T47D (cell line): Measurements from ENCODE around the gene ISCU.

ENCODE experiments used
- DNase-seq, 2 experiments: peaks; one replicate each; pipeline versions ENCODE4 v3.0.0 to v3.0.0-alpha.2; 2011 to 2012; ENCODE audit warnings: low read depth in 1 of 2, low spot score in 1 of 2
- JUND ChIP-seq: IDR thresholded peaks from 2 replicates; pipeline ENCODE4 v1.6.1; 2012; ENCODE audit warnings: low read depth
- in situ Hi-C: cut with HindIII; loops from 2 replicates; pipeline ENCODE4 v1.10.0; 2016; ENCODE audit warnings: low sequenced_read_pairs, low pct_unique_long_range_greater_than_20kb

The ISCU gene

GRCh38 chr12:108562348-108563135, at the start of gene ISCU:
TSS of gene ISCU (plus strand) at chr12:108562596. CDS start at chr12:108562623, 27 bp downstream.
- no peak for TF ChIP-seq JUND
- in situ Hi-C loops, result no loop called here
- peak; percentile 91 to 99 for DNase-seq

GRCh38 chr12:108514468-108514972, 47.9 kb upstream of the ISCU start:
- no peak for TF ChIP-seq JUND
- in situ Hi-C loops, result no loop called here
- no peak for DNase-seq

GRCh38 chr12:108514973-108515814, 47.2 kb upstream of the ISCU start, which contains the start of gene FICD:
TSS of gene FICD (plus strand) at chr12:108515277. CDS start at chr12:108516973, 1,696 bp downstream.
- TF ChIP-seq JUND, result no peak
- in situ Hi-C loops, result no loop called here
- DNase-seq, result peak; percentile 98 to 100

GRCh38 chr12:108515916-108516315, 46.5 kb upstream of the ISCU start:
- TF ChIP-seq JUND, result no peak
- in situ Hi-C loops, result no loop called here
- DNase-seq, result peak in 1 of 2 experiments; percentile 46

GRCh38 chr12:108516511-108517275, 45.7 kb upstream of the ISCU start:
- DNase-seq, result peak in 1 of 2 experiments; percentile 33
- TF ChIP-seq JUND, result no peak
- in situ Hi-C loops, result no loop called here

GRCh38 chr12:108517288-108518100, 44.9 kb upstream of the ISCU start:
- no peak for DNase-seq
- TF ChIP-seq JUND, result no peak
- in situ Hi-C loops, result no loop called here

- peak in 1 of 2 experiments; percentile 11 for DNase-seq
- TF ChIP-seq JUND, result no peak
- in situ Hi-C loops, result no loop called here
Measured at GRCh38 chr12:108518101-108518715, 44.2 kb upstream of the ISCU start.

- no peak for TF ChIP-seq JUND
- in situ Hi-C loops, result no loop called here
- no peak for DNase-seq
Measured at GRCh38 chr12:108518716-108519496, 43.5 kb upstream of the ISCU start.

- TF ChIP-seq JUND, result no peak
- in situ Hi-C loops, result no loop called here
- DNase-seq, result peak; percentile 19 to 38
Measured at GRCh38 chr12:108519558-108519957, 42.8 kb upstream of the ISCU start.

GRCh38 chr12:108523365-108523764, 39.0 kb upstream of the ISCU start:
- DNase-seq, result no peak
- in situ Hi-C loops, result no loop called here
- TF ChIP-seq JUND, result no peak
